Tibial artery (tissue), 4 donors: ENCODE results near the gene PLEKHG3.

Experiments
- DNase-seq, 2 donors: peaks; one replicate each; pipeline ENCODE4 v3.0.0-alpha.2; 2019
- H3K27ac ChIP-seq, 2 donors: fragments of 200-600 bp; sonication (generic) in 1 of 2; 1 replicate in 1 of 2; 2 replicates in 1 of 2; pipeline ENCODE4 v1.5.1; 2018 to 2019; ENCODE audit warnings: mild to moderate bottlenecking in 1 of 2
- H3K27me3 ChIP-seq, 2 donors: fragments of 200-600 bp; sonication (generic) in 1 of 2; one replicate each; pipeline versions ENCODE4 v1.5.1 to v1.6.0; 2016 to 2019
- H3K36me3 ChIP-seq, 3 donors: fragments of 200-600 bp; sonication (generic) in 2 of 3; one replicate each; pipeline ENCODE4 v1.5.1; 2016 to 2019; ENCODE audit warnings: mild to moderate bottlenecking in 2 of 3
- H3K4me1 ChIP-seq, 4 donors: fragments of 200-600 bp; sonication (generic) in 2 of 4; 1 replicate in 3 of 4; 2 replicates in 1 of 4; pipeline ENCODE4 v1.5.1; 2016 to 2019
- H3K4me3 ChIP-seq, 2 donors: fragments of 200-600 bp; sonication (generic) in 1 of 2; 1 replicate in 1 of 2; 2 replicates in 1 of 2; pipeline ENCODE4 v1.5.1; 2018 to 2019; ENCODE audit warnings: mild to moderate bottlenecking in 2 of 2
- H3K9me3 ChIP-seq, 3 donors: fragments of 200-600 bp; sonication (generic) in 1 of 3; one replicate each; pipeline ENCODE4 v1.5.1; 2016 to 2019
- CTCF ChIP-seq, 2 experiments: fragments of 200-600 bp in 1 of 2; fragments of 450-650 bp in 1 of 2; IDR thresholded peaks; one replicate each; pipeline ENCODE4 v1.5.1; 2017 to 2019; ENCODE audit warnings: antibody characterized with exemption in 2 of 2, mild to moderate bottlenecking in 1 of 2, moderate library complexity in 1 of 2
- intact Hi-C: fragments of 100-400 bp; cut with DNase I; formaldehyde crosslinking; loops from one replicate; pipeline ENCODE4 v1.15.0; 2023; ENCODE audit warnings: low total_unique reads

PLEKHG3 gene

GRCh38 chr14:64748995-64749714 is 44.9 kb downstream of the PLEKHG3 start:
- no peak for DNase-seq
- no peak for TF ChIP-seq CTCF (IDR thresholded peaks at IDR 0.05)

GRCh38 chr14:64752909-64753308 is 48.7 kb downstream of the PLEKHG3 start:
- Histone ChIP-seq H3K36me3 (peaks cover 20 to 24% (median 21%) of the 10 kb centered on the region in 3 donors), H3K4me3 (no peak overlapping the region), H3K27me3 (no peaks in the 10 kb centered on the region), H3K27ac (no peak overlapping the region), H3K4me1 (peaks cover 0 to 19% (median 13%) of the 10 kb centered on the region in 4 donors), H3K9me3 (no peaks in the 10 kb centered on the region)
- no peak for TF ChIP-seq CTCF (IDR thresholded peaks at IDR 0.05)
- intact Hi-C loops: no loop called here
- no peak for DNase-seq

More at GRCh38 chr14:64748995-64749714, 44.9 kb downstream of the PLEKHG3 start:
- intact Hi-C loops: no loop called here
- no peaks in the 10 kb centered on the region for H3K27me3 ChIP-seq
- H3K9me3 ChIP-seq: no peaks in the 10 kb centered on the region
- peaks cover 0 to 41% (median 27%) of the 10 kb centered on the region in 4 donors for H3K4me1 ChIP-seq
- H3K27ac ChIP-seq: peak overlapping the region; percentile 71 to 82
- H3K36me3 ChIP-seq: peaks cover 33 to 49% (median 39%) of the 10 kb centered on the region in 3 donors
- no peak overlapping the region for H3K4me3 ChIP-seq

GRCh38 chr14:64753374-64753773 is 49.1 kb downstream of the PLEKHG3 start:
- no peak for DNase-seq
- intact Hi-C loops: no loop called here

GRCh38 chr14:64753999-64754398 is 49.8 kb downstream of the PLEKHG3 start:
- intact Hi-C loops: no loop called here
- H3K36me3 ChIP-seq: peaks cover 10 to 16% (median 14%) of the 10 kb centered on the region in 3 donors
- no peak overlapping the region for H3K27ac ChIP-seq
- peaks cover 0 to 30% (median 22%) of the 10 kb centered on the region in 4 donors for H3K4me1 ChIP-seq
- H3K27me3 ChIP-seq: no peaks in the 10 kb centered on the region
- H3K9me3 ChIP-seq: no peaks in the 10 kb centered on the region
- H3K4me3 ChIP-seq: no peak overlapping the region
- no peak for TF ChIP-seq CTCF (IDR thresholded peaks at IDR 0.05)
- no peak for DNase-seq

More at GRCh38 chr14:64753374-64753773, 49.1 kb downstream of the PLEKHG3 start:
- peaks cover 0 to 23% (median 16%) of the 10 kb centered on the region in 4 donors for H3K4me1 ChIP-seq
- no peak overlapping the region for H3K27ac ChIP-seq
- no peak overlapping the region for H3K4me3 ChIP-seq
- H3K9me3 ChIP-seq: no peaks in the 10 kb centered on the region
- H3K36me3 ChIP-seq: peaks cover 16 to 20% (median 17%) of the 10 kb centered on the region in 3 donors
- H3K27me3 ChIP-seq: no peaks in the 10 kb centered on the region
- no peak for TF ChIP-seq CTCF (IDR thresholded peaks at IDR 0.05)

- intact Hi-C loops: no loop called here
- DNase-seq: no peak
- no peak overlapping the region for H3K4me3 ChIP-seq
Observed at GRCh38 chr14:64754685-64755084, 50.5 kb downstream of the PLEKHG3 start.

More at GRCh38 chr14:64754685-64755084, 50.5 kb downstream of the PLEKHG3 start:
- H3K27ac ChIP-seq: no peak overlapping the region
- TF ChIP-seq CTCF (IDR thresholded peaks at IDR 0.05): no peak
- H3K36me3 ChIP-seq: peaks cover 4 to 10% (median 7%) of the 10 kb centered on the region in 3 donors
- no peaks in the 10 kb centered on the region for H3K9me3 ChIP-seq
- no peaks in the 10 kb centered on the region for H3K27me3 ChIP-seq
- H3K4me1 ChIP-seq: peaks cover 0 to 33% (median 27%) of the 10 kb centered on the region in 4 donors
